Esophagus muscularis mucosa (tissue), 4 donors: ENCODE data around the gene PLCD3. TPM values are rescaled to one million over a fixed set of nuclear protein-coding genes. Genes with fewer than 3 reads are reported as not detected.

Experiments used
- DNase-seq: peaks from one replicate; pipeline ENCODE4 v3.0.0-alpha.2; 2017; ENCODE audit errors: extremely low spot score
- H3K27ac ChIP-seq, 4 donors: fragments of 200-600 bp; sonication (generic); replicated peaks in 1 of 4; 1 replicate in 3 of 4; 2 replicates in 1 of 4; pipeline ENCODE4 v1.5.1; 2016 to 2019; ENCODE audit warnings: mild to moderate bottlenecking in 1 of 4
- H3K27me3 ChIP-seq, 4 donors: fragments of 200-600 bp; sonication (generic); one replicate each; pipeline versions ENCODE4 v1.5.1 to v1.6.0; 2016 to 2019
- H3K36me3 ChIP-seq, 4 donors: fragments of 200-600 bp; sonication (generic); one replicate each; pipeline ENCODE4 v1.5.1; 2016 to 2019
- H3K4me1 ChIP-seq, 4 donors: fragments of 200-600 bp; sonication (generic); one replicate each; pipeline ENCODE4 v1.5.1; 2016 to 2019
- H3K4me3 ChIP-seq, 4 donors: fragments of 200-600 bp; sonication (generic); 1 replicate in 2 of 4; 2 replicates in 2 of 4; pipeline ENCODE4 v1.5.1; 2016 to 2019; ENCODE audit warnings: mild to moderate bottlenecking in 4 of 4, moderate library complexity in 1 of 4
- H3K9me3 ChIP-seq, 4 donors: fragments of 200-600 bp; sonication (generic); 1 replicate in 3 of 4; 2 replicates in 1 of 4; pipeline ENCODE4 v1.5.1; 2016 to 2019
- EP300 ChIP-seq: sonication (generic); formaldehyde crosslinking; IDR thresholded peaks from one replicate; pipeline ENCODE4 v1.6.1; 2017; ENCODE audit warnings: antibody characterized with exemption
- POLR2A ChIP-seq: fragments of 450-650 bp; IDR thresholded peaks from one replicate; pipeline ENCODE4 v1.6.1; 2017; ENCODE audit warnings: antibody characterized with exemption, moderate library complexity, mild to moderate bottlenecking, low read depth
- POLR2AphosphoS5 ChIP-seq, 2 donors: sonication (generic); formaldehyde crosslinking; IDR thresholded peaks; one replicate each; pipeline ENCODE4 v1.6.1; 2017; ENCODE audit warnings: antibody characterized with exemption in 2 of 2
- WGBS: methylation state at CpG from one replicate; pipeline ENCODE4 v1.1.5; 2018; 5-methylcytosine and 5-hydroxymethylcytosine counted together
- intact Hi-C: fragments of 100-400 bp; cut with DNase I; formaldehyde crosslinking; loops from one replicate; pipeline ENCODE4 v1.15.1; 2023
- total RNA-seq, 4 donors: library from RNA; depleted of rRNA; stranded (reverse); fragments of >200 nt; gene quantifications; one replicate each; pipeline versions ENCODE4 v1.1.0 to v1.2.1, GENCODE V29; 2016
- TF ChIP-seq, protein P1 (sequence below), 3 experiments: fragments of 200-600 bp in 2 of 3; fragments of 450-650 bp in 1 of 3; sonication (generic) in 2 of 3; IDR thresholded peaks; one replicate each; pipeline ENCODE4 v1.5.1; 2017 to 2019; ENCODE audit warnings: antibody characterized with exemption in 3 of 3, mild to moderate bottlenecking in 2 of 3, moderate library complexity in 1 of 3

PLCD3 gene
- total RNA-seq, 4 donors from 2014 or later, result 49.4 to 154 (median 106) TPM

DNA sequence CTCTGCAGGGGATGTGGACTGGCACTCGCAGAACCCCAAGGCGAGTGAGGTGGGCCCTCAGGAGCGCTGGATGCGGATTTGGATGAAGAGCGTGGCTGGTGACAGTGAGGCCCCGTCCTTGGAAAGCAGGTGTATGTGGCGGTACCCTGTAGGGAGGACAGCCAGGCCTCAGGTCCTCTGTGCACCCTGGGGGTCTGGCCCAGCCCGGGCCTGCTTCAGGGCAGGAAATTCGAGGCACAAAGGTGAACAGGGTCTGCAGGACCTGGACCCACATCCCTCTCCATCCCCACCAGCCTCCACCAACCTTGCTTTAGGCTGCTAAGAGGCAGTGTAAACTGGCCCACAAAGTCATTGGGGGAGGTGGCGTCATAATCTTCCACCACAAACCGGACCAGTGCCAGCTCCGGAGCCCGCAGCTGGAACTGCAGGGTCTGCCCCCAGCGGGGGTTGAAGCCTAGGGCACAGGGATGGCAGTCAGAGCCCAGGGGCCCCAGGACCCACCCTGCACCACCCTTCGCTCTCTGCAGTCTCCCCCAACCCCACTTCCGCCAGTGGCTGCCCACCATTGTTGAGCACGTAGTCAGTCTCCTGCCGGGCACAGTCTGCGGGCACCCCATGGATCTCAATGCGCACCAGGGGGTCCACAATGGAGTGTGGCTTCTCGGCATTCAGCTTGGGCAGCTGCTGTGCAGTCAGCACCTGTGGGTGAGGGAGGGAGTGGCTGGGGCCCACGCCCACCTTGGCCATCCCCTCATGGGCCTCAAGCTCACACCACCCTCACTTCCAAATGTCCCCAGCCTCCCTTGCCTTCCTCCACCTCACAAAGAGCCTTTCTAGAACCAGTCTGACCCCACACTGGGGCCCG lies 19.5 kb downstream of the PLCD3 start:
- peaks cover 35 to 49% (median 47%) of the 10 kb centered on the region in 4 donors for H3K4me1 ChIP-seq
- intact Hi-C loops, result no loop called here

DNA sequence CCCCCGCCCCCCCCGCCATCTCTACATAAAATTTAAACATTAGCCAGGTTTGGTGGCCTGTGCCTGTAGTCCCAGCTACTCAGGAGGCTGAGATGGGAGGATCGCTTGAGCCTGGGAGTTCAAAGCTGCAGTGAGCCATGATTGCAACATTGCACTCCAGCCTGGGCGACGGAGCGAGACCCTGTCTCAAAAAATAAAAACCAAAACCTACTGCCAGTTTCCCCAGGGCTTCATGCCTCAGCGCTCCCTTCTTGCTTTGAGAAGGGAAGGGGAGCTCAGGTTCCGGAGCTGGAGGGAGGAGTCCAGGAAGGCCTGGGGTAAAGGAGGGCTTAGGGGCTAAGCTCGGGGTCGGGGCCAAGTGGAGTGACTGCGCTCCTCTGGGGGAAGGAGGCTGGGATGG lies 20.5 kb downstream of the PLCD3 start:
- peaks cover 0 to 75% (median 66%) of the 10 kb centered on the region in 4 donors for H3K36me3 ChIP-seq
- H3K27me3 ChIP-seq, result no peaks in the 10 kb centered on the region
- peaks cover 42 to 58% (median 56%) of the 10 kb centered on the region in 4 donors for H3K4me1 ChIP-seq
- H3K4me3 ChIP-seq, result no peak overlapping the region
- no peak for DNase-seq
- peak overlapping the region; percentile 81 to 85 (median 82) for H3K27ac ChIP-seq
- H3K9me3 ChIP-seq, result no peaks in the 10 kb centered on the region
- TF ChIP-seq, protein P1, sequence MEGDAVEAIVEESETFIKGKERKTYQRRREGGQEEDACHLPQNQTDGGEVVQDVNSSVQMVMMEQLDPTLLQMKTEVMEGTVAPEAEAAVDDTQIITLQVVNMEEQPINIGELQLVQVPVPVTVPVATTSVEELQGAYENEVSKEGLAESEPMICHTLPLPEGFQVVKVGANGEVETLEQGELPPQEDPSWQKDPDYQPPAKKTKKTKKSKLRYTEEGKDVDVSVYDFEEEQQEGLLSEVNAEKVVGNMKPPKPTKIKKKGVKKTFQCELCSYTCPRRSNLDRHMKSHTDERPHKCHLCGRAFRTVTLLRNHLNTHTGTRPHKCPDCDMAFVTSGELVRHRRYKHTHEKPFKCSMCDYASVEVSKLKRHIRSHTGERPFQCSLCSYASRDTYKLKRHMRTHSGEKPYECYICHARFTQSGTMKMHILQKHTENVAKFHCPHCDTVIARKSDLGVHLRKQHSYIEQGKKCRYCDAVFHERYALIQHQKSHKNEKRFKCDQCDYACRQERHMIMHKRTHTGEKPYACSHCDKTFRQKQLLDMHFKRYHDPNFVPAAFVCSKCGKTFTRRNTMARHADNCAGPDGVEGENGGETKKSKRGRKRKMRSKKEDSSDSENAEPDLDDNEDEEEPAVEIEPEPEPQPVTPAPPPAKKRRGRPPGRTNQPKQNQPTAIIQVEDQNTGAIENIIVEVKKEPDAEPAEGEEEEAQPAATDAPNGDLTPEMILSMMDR (IDR thresholded peaks at IDR 0.05), result no peak
- TF ChIP-seq POLR2A (no peak), POLR2AphosphoS5 (IDR thresholded peaks at IDR 0.05) (no peak), EP300 (no peak)
- intact Hi-C loops, result no loop called here
- 92% methylated on average over 9 of the region's 11 CpGs for WGBS

More for the DNA sequence above, 19.5 kb downstream of the PLCD3 start:
- H3K27me3 ChIP-seq, result no peaks in the 10 kb centered on the region
- DNase-seq, result no peak
- no peaks in the 10 kb centered on the region for H3K9me3 ChIP-seq
- no peak for TF ChIP-seq EP300
- TF ChIP-seq, protein P1 (IDR thresholded peaks at IDR 0.05), result no peak
- no peak for TF ChIP-seq POLR2AphosphoS5 (IDR thresholded peaks at IDR 0.05)
- no peak for TF ChIP-seq POLR2A
- peak overlapping the region; percentile 81 to 85 (median 82) for H3K27ac ChIP-seq
- peaks cover 0 to 75% (median 65%) of the 10 kb centered on the region in 4 donors for H3K36me3 ChIP-seq
- 92% methylated on average over 13 of the region's 23 CpGs for WGBS
- H3K4me3 ChIP-seq, result no peak overlapping the region

DNA sequence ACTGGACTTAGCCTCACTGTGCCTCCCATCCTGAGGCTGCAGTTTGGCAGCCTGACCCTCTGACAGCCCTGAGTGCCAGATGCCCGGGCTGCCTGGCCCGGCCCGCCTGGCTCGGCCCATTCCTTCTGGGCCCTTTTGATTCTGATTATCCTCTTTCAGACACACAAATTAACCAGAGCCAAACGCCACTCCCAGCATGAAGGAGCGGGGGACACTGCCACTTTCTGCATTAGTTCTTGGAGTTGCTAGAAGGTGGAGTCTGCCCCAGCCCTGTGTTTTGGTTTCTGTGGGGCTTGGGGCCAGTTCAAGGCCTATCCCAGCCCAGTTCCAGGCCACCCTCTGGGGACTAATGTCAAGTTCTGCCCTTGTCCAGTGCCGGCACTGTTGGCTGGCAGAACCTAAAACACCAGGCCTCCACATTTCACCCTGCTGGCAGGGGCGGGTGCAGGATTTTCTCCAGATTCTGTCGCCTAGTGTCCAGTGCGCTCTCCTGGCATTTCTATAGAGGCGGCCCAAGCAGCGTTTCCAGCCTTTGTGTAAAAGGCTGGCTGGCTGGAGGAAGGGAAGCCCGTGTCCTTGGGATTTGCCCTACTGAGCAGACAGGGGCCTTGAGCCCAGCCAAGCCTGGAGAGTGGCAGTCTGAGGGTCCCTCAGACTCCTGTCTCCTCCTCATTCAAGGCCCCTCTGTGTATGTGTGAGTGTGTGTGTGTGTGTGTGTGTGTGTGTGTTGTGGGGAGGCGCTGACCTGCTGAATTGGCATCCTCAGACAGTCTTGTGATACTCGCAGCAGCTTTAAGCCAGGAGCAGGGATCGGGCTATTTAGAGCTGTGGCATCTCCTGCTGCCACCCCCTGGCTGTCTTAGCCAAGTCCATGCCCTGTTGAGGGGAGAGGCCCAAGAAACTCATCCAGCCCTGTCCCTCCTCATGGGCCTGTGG lies 21.4 kb downstream of the PLCD3 start:
- H3K27me3 ChIP-seq, result no peaks in the 10 kb centered on the region
- H3K9me3 ChIP-seq, result no peaks in the 10 kb centered on the region
- H3K36me3 ChIP-seq, result peaks cover 0 to 75% (median 68%) of the 10 kb centered on the region in 4 donors
- TF ChIP-seq POLR2A (no peak), POLR2AphosphoS5 (IDR thresholded peaks at IDR 0.05) (no peak), EP300 (no peak)
- TF ChIP-seq, protein P1 (IDR thresholded peaks at IDR 0.05), result no peak
- H3K4me3 ChIP-seq, result no peak overlapping the region
- peaks cover 49 to 67% (median 65%) of the 10 kb centered on the region in 4 donors for H3K4me1 ChIP-seq
- peak overlapping the region; percentile 81 to 85 (median 82) for H3K27ac ChIP-seq
- WGBS, result 54% methylated on average over 14 of the region's 16 CpGs
- intact Hi-C loops, result no loop called here
- no peak for DNase-seq

DNA sequence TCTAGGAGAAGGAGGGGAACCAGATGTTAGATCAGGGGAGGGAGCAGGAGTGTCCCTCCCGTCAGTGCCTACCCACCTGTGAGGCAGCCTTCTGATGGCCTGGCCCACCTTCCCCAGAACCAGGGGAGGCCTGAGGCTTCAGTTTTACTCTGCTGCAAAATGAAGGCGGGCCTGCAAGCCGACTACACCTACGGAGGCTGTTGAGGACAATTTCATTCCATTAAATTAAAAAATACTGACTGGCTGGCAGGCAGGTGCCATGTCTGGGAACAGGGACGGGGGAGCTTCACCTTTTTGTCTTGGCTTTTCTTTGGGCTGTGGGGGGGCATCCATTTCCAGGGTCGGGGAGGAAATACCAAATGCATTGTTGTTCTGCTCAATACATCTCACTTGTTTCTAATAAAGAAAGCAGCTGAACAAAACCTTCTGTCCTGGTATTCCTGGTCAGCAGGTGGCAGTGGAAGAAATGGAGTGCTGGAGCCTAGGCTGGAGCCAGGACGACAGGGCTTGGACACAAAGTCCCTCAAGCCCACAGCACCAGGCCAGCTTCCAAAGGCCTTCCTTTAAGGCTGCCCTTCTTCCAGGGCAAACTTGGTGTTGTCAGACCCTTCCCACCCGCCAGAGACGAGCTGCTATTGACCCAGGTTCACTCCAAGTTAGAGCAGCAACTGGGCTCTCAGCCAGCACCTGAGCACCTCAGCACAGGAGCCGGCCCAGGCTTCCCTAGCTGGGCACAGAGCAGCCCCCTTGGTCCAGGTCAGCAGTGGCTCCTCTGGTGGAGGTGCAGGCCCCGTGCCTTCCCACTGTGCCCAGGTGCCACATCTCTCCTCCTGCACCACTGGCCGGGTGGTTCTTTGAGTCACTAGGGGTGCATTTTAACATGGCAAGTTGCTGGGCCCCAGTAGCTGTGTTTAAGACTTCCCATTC lies 23.5 kb downstream of the PLCD3 start:
- no peak for DNase-seq
- intact Hi-C loops, result no loop called here
- Histone ChIP-seq H3K36me3 (peaks cover 11 to 75% (median 70%) of the 10 kb centered on the region in 4 donors), H3K9me3 (no peaks in the 10 kb centered on the region), H3K4me3 (no peak overlapping the region), H3K27ac (peak overlapping the region; percentile 81 to 85 (median 82)), H3K27me3 (no peaks in the 10 kb centered on the region), H3K4me1 (peaks cover 62 to 72% (median 67%) of the 10 kb centered on the region in 4 donors)
- 72% methylated on average over 10 of the region's 12 CpGs for WGBS
- TF ChIP-seq EP300, result no peak
- TF ChIP-seq, protein P1 (IDR thresholded peaks at IDR 0.05), result no peak
